Prostate gland (tissue), 2 donors: ENCODE data around the gene PDE4D. TPM values are rescaled to one million over a fixed set of nuclear protein-coding genes. Genes with fewer than 3 reads are reported as not detected.
A peak's percentile ranks its signal among the peaks of the same experiment; 100 is the strongest.

ENCODE experiments used
- DNase-seq: peaks from one replicate; pipeline ENCODE4 v3.0.0-alpha.2; 2019; ENCODE audit warnings: low spot score
- H3K27ac ChIP-seq, 2 donors: fragments of 200-600 bp; sonication (generic); 2 replicates each; pipeline ENCODE4 v1.5.1; 2017 to 2019
- H3K27me3 ChIP-seq: fragments of 200-600 bp; sonication (generic); replicated peaks from 2 replicates; pipeline ENCODE4 v1.5.1; 2019; ENCODE audit not compliant: insufficient read depth
- H3K36me3 ChIP-seq, 2 donors: fragments of 200-600 bp; sonication (generic); 1 replicate in 1 of 2; 2 replicates in 1 of 2; pipeline versions ENCODE4 v1.5.1 to v1.8.1; 2017 to 2019
- H3K4me1 ChIP-seq: fragments of 200-600 bp; sonication (generic); replicated peaks from 2 replicates; pipeline ENCODE4 v1.5.1; 2019
- H3K4me3 ChIP-seq, 2 donors: fragments of 200-600 bp; sonication (generic); 2 replicates each; pipeline ENCODE4 v1.5.1; 2017 to 2019
- H3K9me3 ChIP-seq: fragments of 200-600 bp; sonication (generic); 2 replicates; pipeline ENCODE4 v1.5.1; 2017
- CTCF ChIP-seq, 4 experiments: fragments of 200-600 bp in 2 of 4; fragments of 450-650 bp in 2 of 4; sonication (generic) in 2 of 4; IDR thresholded peaks; 1 replicate in 3 of 4; 2 replicates in 1 of 4; pipeline ENCODE4 v1.5.1; 2016 to 2019; ENCODE audit warnings: antibody characterized with exemption in 4 of 4, mild to moderate bottlenecking in 2 of 4, moderate library complexity in 2 of 4
- POLR2A ChIP-seq: fragments of 450-650 bp; IDR thresholded peaks from one replicate; pipeline ENCODE4 v1.6.1; 2016; ENCODE audit warnings: antibody characterized with exemption, mild to moderate bottlenecking
- POLR2AphosphoS5 ChIP-seq: sonication (generic); formaldehyde crosslinking; IDR thresholded peaks from one replicate; pipeline ENCODE4 v1.6.1; 2017; ENCODE audit warnings: antibody characterized with exemption
- WGBS: methylation state at CpG from one replicate; pipeline ENCODE4 v1.1.5; 2018; 5-methylcytosine and 5-hydroxymethylcytosine counted together
- intact Hi-C: fragments of 100-400 bp; cut with DNase I; formaldehyde crosslinking; loops from one replicate; pipeline ENCODE4 v1.14.2; 2022
- total RNA-seq, 2 donors: library from RNA; depleted of rRNA; stranded (reverse); fragments of >200 nt; gene quantifications; one replicate each; pipeline ENCODE4 v1.1.0, GENCODE V29; 2016

The PDE4D gene
- total RNA-seq, 2 donors from 2014 or later, result 64.2 to 75.6 TPM

GRCh38 chr5:59208474-59208873, 685.1 kb downstream of the PDE4D start:
- Histone ChIP-seq H3K4me3 (no peak overlapping the region), H3K36me3 (no peaks in the 10 kb centered on the region), H3K27me3 (no peaks in the 10 kb centered on the region), H3K4me1 (no peaks in the 10 kb centered on the region), H3K27ac (no peak overlapping the region), H3K9me3 (no peaks in the 10 kb centered on the region)
- DNase-seq, result no peak
- no peak for TF ChIP-seq POLR2AphosphoS5
- no peak for TF ChIP-seq CTCF (IDR thresholded peaks at IDR 0.05)
- TF ChIP-seq POLR2A, result no peak
- intact Hi-C loops, result loop anchor here (5.0 kb wide), 1 partner anchor 59 kb away; no protein-coding TSS in a partner anchor

- H3K4me3 ChIP-seq, result no peak overlapping the region
- H3K4me1 ChIP-seq, result no peaks in the 10 kb centered on the region
- DNase-seq, result no peak
- intact Hi-C loops, result loop anchor here (5.0 kb wide), 1 partner anchor 60 kb away; no protein-coding TSS in a partner anchor
- H3K36me3 ChIP-seq, result no peaks in the 10 kb centered on the region
- 89% methylated on average over 1 of the region's 1 CpG for WGBS
- H3K27me3 ChIP-seq, result no peaks in the 10 kb centered on the region
- H3K27ac ChIP-seq, result peak overlapping the region in 1 of 2 donors; percentile 44
- no peak for TF ChIP-seq CTCF (IDR thresholded peaks at IDR 0.05)
- TF ChIP-seq POLR2AphosphoS5, result no peak
- TF ChIP-seq POLR2A, result no peak
- H3K9me3 ChIP-seq, result no peaks in the 10 kb centered on the region
Measured at GRCh38 chr5:59207401-59207800, 686.1 kb downstream of the PDE4D start.

GRCh38 chr5:59206132-59206581, 687.4 kb downstream of the PDE4D start:
- WGBS, result 75% methylated on average over 1 of the region's 1 CpG
- Histone ChIP-seq H3K9me3 (no peaks in the 10 kb centered on the region), H3K36me3 (no peaks in the 10 kb centered on the region), H3K27me3 (no peaks in the 10 kb centered on the region), H3K4me1 (no peaks in the 10 kb centered on the region), H3K4me3 (no peak overlapping the region), H3K27ac (peak overlapping the region in 1 of 2 donors; percentile 34)
- intact Hi-C loops, result loop anchor here (5.0 kb wide), 1 partner anchor 61 kb away; no protein-coding TSS in a partner anchor
- TF ChIP-seq POLR2AphosphoS5 (peak; percentile 34), POLR2A (no peak)
- DNase-seq, result no peak

- H3K4me3 ChIP-seq, result no peak overlapping the region
- 59% methylated on average over 5 of the region's 5 CpGs for WGBS
- no peaks in the 10 kb centered on the region for H3K36me3 ChIP-seq
- TF ChIP-seq POLR2AphosphoS5 (peak; percentile 52), POLR2A (no peak)
- intact Hi-C loops, result no loop called here
- no peaks in the 10 kb centered on the region for H3K9me3 ChIP-seq
- H3K27me3 ChIP-seq, result no peaks in the 10 kb centered on the region
- H3K27ac ChIP-seq, result peak overlapping the region; percentile 39 to 47
- H3K4me1 ChIP-seq, result no peaks in the 10 kb centered on the region
- no peak for DNase-seq
Measured at GRCh38 chr5:59204114-59204897, 689.2 kb downstream of the PDE4D start.

- H3K27ac ChIP-seq, result no peak overlapping the region
- no peaks in the 10 kb centered on the region for H3K9me3 ChIP-seq
- no peaks in the 10 kb centered on the region for H3K4me1 ChIP-seq
- no peak for TF ChIP-seq POLR2A
- no peaks in the 10 kb centered on the region for H3K36me3 ChIP-seq
- WGBS, result 72% methylated on average over 7 of the region's 7 CpGs
- H3K27me3 ChIP-seq, result no peaks in the 10 kb centered on the region
- intact Hi-C loops, result no loop called here
- no peak for DNase-seq
- H3K4me3 ChIP-seq, result no peak overlapping the region
Measured at GRCh38 chr5:59199868-59200267, 693.7 kb downstream of the PDE4D start.

- no peak for TF ChIP-seq POLR2AphosphoS5
- TF ChIP-seq POLR2A, result no peak
- TF ChIP-seq CTCF (IDR thresholded peaks at IDR 0.05), result no peak
- Histone ChIP-seq H3K36me3 (no peaks in the 10 kb centered on the region), H3K27ac (no peak overlapping the region), H3K4me1 (no peaks in the 10 kb centered on the region), H3K27me3 (no peaks in the 10 kb centered on the region), H3K4me3 (no peak overlapping the region), H3K9me3 (no peaks in the 10 kb centered on the region)
- no peak for DNase-seq
- intact Hi-C loops, result no loop called here
- WGBS, result 87% methylated on average over 1 of the region's 1 CpG
Measured at GRCh38 chr5:59198832-59199231, 694.7 kb downstream of the PDE4D start.
